ENCODE measurements around the gene GAPDH.

GRCh38 chr12:6523708-6524107 is 10.6 kb upstream of the GAPDH start:
- no peak for TF ChIP-seq ZBTB1 (tag by site-specific recombination; IDR thresholded peaks at IDR 0.05)
- TF ChIP-seq CTCF (tag by site-specific recombination; IDR thresholded peaks at IDR 0.05) = no peak
- no peak for TF ChIP-seq ZNF416 (tag by site-specific recombination; IDR thresholded peaks at IDR 0.05)
- TF ChIP-seq ZNF704 (tag by site-specific recombination; IDR thresholded peaks at IDR 0.05) = no peak
- TF ChIP-seq SP2 (tag by site-specific recombination; IDR thresholded peaks at IDR 0.05) = no peak
- no peak for TF ChIP-seq ZBTB44 (tag by site-specific recombination; IDR thresholded peaks at IDR 0.05)
- TF ChIP-seq YY1 (tag by site-specific recombination; IDR thresholded peaks at IDR 0.05) = no peak
